Measurements from ENCODE around the gene HEG1.

DNA sequence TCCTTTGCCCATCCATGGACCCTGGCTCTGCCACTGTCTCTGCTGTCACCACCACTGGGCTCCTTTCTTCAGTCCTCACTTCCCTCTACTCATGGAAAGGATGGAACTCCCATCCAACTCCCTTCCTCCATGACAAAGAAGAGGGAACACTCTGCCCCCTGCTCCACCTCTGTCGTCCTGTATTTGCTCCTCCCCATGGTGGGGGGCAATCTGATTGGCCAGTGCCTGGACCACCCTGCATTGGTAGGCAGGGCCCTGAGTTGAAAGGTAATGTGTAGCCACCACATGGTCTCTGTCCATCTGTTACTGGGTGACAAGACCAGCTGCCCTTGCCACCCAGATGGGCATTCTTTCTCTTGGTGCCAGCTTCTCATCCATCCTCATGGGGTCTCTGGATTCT is 20.7 kb upstream of the HEG1 start:
- TF ChIP-seq, protein P1, sequence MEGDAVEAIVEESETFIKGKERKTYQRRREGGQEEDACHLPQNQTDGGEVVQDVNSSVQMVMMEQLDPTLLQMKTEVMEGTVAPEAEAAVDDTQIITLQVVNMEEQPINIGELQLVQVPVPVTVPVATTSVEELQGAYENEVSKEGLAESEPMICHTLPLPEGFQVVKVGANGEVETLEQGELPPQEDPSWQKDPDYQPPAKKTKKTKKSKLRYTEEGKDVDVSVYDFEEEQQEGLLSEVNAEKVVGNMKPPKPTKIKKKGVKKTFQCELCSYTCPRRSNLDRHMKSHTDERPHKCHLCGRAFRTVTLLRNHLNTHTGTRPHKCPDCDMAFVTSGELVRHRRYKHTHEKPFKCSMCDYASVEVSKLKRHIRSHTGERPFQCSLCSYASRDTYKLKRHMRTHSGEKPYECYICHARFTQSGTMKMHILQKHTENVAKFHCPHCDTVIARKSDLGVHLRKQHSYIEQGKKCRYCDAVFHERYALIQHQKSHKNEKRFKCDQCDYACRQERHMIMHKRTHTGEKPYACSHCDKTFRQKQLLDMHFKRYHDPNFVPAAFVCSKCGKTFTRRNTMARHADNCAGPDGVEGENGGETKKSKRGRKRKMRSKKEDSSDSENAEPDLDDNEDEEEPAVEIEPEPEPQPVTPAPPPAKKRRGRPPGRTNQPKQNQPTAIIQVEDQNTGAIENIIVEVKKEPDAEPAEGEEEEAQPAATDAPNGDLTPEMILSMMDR (IDR thresholded peaks at IDR 0.05; ENCODE audit: low read length) = no peak
- TF ChIP-seq EZH2phosphoT487 (IDR thresholded peaks at IDR 0.05; ENCODE audit: low read length) = no peak
- TF ChIP-seq EZH2 (optimal IDR thresholded peaks at IDR 0.05; ENCODE audit: low read depth, low read length) = no peak
